Putamen (tissue), 1 donor: Measurements from ENCODE around the gene PARVA.

ENCODE experiments used
- DNase-seq: peaks from one replicate; pipeline ENCODE4 v3.0.0-alpha.2; 2016; ENCODE audit warnings: low spot score

The PARVA gene

DNA sequence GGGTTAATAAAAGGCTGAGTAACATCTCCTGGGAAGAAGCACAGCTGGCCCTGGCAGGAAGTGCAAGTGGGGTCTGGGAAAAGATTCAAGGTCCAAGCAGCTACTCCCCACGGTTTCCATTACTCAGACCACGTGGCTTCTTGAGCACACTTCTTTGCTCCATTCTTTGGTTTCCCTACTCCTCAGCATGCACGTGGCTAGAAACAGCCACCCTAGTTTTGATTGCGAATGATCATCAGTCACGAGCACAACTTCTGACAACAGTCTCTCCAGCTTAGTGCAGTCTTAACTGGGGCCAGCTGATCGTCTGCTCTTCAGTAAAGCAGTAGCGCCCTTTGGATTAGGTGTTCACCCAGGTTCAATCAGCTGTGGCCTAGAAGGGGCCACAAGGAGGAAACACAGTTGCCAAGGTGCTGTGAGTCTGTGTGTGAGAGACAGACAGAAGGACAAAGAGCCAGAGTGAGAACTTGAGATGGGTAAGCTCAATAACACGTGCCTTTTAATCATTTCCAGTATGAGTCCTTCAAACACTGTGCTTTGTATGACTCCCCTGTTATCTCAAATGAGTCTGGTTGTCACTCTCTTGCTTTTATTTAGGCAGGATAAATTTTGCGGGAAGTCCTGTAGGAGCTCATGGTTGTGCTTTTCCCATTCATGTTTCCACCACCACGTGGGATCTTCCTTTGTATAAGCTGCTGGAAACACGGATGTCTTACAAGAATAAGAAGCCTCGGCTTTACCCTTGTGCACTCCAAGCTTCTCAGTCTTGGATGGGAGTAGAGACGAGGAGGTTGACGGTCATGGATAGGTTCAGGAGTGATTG lies 901 bp upstream of the PARVA start:
- DNase-seq, result no peak

DNA sequence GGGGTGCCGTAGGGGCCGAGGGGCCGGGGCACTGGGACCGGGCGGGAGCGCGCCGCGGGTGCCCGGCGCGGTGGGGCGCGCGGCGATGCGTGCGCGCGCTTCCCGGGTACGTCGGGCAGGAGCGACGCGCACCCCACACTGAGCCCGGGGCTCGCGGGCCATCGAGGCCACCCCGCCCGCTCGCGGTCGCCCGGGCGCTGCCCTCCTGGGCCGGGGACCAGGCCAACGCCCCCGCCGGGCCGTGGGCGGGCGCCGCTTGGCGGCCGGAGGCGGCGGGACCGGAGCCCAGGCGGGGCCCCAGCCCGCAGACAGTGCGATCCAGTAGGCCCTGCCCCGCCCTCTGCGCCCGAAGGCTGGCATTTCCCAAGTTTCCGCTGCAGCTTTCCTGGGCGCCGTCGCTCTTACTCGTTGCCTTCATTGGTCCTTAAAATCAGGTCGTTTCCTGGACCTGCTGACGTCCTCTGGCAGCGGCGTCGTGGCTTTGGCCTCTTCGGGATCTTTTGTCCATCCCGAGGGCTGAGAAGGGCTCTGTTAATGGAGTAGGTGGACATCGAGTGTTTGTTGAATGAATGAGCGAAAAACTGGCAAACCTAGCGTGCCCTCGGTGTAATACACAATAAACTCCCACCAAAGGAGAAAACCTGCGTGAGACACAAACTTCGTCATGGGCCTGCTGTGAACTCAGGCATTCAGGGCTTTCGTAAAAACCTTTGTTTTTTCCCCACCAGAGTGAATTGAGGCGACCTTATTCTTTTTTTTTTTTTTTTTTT lies 638 bp downstream of the PARVA start:
- peak; percentile 32 for DNase-seq

DNA sequence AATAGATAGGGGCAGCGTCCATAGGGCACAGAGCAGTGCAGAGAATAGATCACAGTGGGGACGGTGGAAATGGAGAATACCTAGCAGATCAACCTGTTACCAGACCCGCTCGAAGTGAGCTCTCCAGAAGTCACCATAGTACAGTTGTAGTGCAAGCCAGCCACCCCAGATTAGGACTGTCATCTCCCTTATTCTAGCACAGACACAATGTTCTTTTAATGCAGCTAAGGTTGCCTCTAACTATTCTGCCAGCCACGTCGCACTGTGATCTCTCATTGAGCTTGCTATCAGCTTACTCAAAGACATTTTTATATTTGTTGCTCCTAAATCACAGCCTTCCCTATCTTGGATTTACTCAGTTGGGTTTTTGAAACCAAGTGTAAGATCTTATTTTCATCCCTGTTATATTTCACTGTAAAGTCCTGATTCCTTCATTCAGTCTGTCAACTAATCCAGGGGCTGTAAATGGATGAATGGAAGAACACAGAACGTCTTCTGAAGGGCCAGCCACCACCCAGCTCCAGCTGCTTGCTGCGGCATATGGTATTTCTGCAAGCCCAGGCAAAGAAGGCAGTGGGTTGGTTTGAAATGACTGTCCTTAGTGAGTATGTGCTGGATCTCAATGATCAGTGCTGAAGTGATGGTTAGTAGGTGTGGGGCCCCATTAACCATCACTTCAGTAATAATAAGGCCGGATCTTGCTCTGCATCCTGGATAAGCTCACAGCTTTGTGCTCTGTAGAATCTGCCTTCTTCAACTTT lies 3.4 kb downstream of the PARVA start:
- no peak for DNase-seq

DNA sequence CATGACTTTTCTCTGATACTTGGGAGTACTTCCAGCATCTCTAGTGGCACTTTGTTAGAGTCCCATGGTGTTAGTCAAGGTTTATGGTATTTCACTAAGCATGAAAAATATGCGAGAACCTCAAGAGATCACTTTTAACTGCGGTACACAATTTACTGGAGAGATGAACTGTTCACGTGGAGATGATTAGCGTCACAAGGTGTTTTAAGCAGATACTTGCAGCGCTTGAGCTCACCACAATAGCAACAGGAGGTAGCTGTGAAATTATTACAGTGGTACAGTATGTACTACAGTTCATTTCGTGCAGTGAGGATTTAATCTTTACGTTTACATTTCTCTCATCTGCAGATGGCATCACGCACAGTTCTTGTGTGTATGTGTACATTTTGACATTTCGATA lies 4.5 kb downstream of the PARVA start:
- no peak for DNase-seq

DNA sequence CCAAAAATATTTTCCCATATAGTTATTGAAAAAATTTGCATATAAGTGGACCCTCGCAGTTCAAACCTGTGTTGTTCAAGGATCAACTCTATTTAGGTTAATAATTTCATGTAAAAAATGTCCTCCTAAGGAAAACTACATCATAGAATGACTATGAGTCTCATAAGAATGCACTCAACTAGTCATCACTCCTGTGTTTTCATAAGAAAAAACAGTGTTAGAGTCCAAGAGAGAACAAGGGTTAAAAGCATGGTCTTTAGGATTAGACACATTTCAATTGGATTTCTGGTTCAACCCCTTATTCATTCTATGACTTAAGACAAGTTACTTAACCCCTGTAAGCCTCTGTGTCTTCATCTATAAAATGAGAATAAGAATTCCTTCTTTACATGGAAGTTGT lies 5.1 kb downstream of the PARVA start:
- no peak for DNase-seq

DNA sequence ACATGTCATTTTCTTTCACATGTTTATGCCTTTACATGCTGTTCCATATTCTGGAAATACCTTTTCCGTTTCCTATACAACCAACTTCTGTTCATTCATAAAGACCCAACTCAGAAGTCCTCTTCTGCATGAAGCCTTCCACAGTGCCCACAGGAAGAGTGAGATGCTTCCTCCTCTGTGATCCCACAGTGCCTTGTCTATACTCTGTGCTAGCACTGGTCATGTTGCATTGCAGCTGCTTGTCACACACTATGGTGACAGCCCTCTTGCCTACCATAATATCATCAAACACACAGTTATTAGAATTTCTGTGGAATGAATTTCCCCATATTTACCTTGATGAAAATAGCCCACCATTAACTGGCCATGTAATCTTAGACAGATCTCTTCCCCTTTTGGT lies 8.9 kb downstream of the PARVA start:
- DNase-seq, result no peak

DNA sequence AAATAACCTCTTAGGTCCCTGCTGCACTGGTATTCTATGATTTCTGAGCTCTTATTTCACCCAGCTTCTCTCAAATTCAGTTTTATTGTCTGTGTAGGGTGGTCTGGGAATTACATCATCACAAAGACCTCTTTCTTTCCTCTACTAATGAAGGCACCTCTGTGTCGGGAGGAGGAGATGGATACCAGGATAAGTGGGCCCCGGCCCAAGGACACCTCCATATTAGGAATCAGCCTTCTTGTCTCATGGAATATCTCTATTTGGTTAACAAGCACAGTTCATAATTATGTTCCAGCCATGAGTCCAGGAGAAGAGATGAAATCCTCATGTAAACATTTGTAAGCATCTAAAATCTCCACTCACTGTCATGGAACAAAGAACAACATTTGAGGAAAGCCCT lies 9.4 kb downstream of the PARVA start:
- DNase-seq, result no peak

DNA sequence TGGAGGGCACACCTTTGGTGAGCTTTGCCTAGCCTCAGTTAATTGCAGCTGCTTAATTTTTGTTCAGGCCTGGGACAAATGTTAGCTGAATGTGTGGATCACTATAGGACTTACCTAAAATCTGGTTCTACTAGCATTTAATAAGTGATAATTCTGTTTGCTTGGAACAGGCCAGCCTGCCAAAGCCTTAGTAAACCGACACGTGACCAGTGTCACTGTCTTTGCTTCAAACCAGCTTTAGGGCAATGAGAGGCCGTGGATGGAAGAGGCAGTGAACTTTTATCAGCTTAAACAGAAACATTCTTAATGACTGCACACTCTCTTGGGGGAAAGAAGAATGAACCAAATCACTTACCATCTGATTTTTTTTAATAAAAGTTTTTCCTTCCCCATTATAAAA lies 10.8 kb downstream of the PARVA start:
- no peak for DNase-seq

DNA sequence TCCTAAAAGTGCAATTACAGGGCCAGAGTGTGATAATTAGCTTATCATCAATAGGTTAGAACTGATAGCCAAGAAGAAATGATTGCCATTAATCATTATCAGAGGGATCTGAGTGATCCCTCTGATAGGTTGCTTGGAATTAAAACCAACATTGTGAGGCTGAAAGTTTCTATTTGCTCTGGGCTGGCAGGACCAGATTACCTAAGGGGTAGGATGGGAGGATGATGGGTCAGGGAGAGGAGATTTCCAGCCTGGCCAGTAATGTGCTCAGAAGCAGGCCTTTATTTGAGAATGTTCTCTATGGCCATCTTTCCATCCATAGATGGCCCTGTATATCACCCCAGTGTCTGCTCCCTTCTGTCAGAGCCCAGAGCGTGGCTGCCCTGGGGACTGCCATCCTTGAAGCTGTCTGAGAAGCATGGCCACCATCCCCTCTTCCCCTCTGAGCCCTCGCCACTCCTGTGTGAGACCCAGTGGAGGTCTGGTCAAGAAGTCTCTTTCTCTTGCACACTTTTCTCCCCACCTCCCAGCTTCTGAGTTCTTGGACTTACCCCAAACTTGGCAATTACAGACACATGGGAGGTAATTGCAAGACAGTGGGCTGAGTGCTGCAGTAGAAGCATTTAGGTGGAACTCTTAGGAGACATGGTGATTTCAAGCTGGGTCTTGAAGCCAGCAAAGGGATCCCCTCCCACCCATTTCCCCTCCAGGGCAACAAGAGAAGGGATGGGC lies 11.7 kb downstream of the PARVA start:
- DNase-seq, result no peak

DNA sequence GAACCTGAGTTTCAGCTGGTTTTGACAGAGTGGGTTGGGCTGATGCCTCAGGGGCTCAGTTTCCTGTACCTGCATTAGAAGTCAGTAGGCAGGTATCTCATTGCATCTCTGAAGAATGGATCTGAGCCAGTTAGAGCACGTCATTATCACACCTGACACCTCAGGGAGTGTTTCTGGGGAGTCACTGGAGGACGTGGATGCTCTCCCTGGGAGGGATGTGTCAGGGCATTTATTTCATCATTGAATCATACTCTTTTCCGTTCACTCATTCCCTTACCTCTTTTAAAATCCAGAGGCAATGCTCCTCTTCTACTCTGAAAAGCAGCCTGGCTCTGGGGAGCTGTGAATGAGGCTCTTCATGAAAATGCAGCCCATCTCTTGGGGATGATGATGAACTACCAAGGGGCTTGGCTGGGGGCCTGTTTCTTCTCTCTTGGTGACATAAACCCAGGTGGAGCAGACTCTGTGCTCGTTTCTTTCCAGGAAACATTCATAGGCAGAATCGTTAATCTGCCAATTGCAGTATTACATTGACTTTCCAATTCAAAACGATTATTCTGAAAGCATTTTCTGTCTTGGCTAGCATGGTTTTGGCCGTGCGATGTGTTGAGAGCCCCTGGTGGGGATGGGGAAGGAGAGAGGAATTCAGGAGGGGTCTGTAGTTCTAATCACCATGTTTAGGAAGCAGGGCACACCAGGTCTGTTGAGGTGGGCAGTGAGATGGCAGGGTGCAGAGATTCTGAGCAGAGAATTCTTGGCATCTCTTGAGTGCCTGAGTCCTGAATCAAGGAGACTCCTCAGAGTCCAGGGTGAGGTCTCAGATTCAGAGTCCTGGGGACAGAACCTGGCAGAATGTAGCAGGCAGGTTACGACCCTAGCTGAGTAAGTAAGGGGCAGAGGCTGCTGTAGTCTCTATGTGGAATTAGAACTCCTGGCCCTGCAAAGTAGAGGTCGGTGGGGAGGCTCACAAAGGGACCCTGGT lies 12.6 kb downstream of the PARVA start:
- DNase-seq, result no peak

DNA sequence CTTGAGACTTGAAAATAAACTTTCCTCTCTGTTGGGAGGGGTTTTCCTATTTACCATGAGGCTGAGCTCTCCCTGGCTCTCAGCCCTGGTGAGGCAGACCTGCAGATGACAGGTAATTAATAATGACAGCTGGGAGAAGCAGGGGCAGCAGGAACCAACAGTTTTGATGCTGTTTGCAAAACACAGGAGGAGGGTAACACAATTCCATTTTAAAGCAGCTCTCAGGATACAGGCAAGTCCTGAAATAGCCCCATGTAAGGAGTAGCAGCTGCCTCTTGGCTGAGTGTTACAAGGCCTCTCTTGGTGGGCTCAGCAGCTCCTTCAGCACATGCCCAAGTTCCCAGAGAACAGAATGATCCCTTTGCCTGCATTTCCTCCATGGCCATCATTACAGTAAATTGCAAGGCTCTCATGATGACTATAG lies 13.3 kb downstream of the PARVA start:
- no peak for DNase-seq

DNA sequence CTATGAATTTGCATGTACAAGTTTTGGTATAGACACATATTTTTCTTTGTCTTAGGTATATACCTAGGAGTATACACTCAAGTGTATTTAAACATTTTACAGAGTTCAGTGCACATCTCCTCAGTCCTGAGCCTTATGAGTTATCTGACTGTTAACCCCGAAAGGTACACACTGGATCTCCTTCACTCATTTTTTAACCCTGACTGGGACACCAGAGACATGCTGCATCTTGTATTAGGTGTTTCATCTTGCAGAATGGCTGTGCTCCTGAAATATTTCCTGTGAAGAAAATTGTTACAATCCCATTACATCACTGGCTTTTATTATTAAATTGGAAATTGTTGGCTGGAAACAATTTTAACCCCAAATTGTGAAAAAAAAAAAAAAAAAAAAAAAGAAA lies 15.3 kb downstream of the PARVA start:
- DNase-seq, result no peak

DNA sequence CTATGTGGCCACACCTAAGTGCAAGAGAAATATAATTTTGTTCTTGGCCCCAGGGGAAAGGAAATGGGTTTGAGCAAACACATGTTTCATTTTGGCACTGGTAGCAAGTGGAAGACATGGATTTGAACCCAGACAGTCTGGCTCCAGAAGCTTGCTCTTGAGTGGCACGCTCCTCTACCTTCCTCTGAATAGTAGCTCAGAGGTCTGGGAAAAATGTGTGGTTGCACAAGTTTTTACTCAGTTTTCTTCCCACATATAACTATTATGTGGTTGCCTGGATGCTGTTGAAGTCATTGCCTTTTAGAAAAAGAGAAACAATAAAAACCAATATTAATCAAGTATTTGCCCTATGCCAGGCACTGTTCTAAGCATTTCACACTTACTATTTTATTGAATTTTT lies 16.3 kb downstream of the PARVA start:
- no peak for DNase-seq

DNA sequence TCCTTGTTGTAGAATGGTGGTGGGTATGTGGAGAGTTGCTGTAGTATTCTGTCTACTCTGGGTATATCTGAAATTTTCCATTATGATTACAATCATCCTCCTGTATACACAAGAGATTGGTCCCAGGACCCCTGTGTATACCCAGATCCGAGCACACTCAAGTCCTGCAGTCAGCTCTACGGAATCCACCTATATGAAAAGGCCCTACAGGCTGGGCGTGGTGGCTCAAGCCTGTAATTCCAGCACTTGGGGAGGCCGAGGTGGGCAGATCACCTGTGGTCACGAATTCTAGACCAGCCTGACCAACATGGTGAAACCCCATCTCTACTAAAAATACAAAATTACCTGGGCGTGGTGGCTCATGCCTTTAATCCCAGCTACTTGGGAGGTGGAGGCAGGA lies 17.2 kb downstream of the PARVA start:
- DNase-seq, result no peak

DNA sequence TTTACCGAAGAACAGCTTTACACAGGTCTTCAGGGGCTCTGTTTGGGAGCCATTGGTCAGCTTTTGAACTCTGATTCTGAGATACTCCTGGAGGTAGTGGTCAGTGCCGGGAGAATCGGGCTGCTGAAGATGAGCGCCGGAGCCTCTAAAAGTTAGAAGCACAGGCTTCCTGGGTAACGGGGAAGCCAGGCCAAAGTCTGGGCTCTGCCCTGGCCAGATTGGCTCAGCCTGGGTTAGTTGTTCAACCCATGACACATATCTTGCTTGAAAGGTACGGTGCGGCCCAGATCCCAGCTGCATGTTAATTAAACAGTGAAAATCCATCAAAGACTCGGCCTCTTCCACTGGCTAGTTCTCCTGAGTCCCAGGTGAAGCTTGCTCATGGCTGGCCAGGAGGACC lies 18.0 kb downstream of the PARVA start:
- DNase-seq, result no peak

DNA sequence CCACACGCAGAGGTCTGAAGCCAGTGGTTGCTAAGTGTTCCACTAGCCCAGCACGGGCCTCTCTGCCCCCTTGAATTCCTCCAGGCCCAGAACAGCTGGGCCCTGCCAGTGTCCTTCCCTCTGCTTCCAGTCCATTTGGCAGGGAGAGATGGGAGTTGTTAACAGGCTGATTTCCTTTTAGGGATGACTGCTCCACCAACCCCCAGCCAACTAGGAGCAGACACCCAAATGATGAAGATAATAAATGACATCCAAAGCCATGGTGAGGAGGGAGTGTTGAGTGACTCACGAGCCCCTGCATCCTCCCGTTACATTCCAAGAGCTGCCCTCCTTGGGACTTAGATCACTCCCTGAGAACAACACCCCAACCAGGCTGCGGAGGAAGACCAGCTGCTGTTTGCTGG lies 20.6 kb downstream of the PARVA start:
- no peak for DNase-seq

DNA sequence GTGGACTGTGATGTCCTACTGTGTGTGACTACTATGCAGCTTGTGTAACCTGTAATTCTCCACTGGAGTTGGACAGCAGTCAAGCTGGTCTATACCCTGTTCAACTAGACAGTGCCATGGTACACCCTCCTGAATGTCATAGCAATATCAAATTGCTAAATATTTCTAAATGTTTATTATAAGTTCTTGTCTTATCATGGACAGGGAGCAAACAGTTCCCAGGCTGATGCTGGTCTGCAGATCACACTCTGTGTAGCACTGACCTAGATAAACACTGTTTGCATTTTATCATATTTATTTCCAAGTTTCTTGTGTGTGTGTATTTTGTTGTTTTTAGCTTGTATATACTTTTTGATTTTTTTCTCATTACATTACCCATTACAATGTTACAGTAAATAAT lies 22.0 kb downstream of the PARVA start:
- no peak for DNase-seq

DNA sequence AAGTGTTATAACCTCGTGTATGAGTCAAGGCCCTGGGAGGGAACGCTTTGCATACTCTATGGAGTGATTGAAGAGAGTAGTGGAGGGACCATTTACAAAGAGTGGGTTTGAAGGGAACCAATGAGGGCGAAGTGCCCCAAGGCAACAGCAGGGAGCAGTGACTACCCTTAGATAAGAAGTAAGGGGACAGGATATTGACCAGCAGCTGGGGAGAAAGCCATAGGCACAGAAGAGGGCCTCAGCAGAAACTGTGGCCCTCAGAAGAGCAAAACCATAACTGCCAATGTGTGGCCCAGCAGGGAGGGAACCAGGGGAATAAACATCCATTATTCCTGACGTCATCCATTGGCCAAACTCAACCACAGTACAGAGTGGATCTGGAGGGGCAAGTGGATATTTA lies 24.7 kb downstream of the PARVA start:
- DNase-seq, result no peak

DNA sequence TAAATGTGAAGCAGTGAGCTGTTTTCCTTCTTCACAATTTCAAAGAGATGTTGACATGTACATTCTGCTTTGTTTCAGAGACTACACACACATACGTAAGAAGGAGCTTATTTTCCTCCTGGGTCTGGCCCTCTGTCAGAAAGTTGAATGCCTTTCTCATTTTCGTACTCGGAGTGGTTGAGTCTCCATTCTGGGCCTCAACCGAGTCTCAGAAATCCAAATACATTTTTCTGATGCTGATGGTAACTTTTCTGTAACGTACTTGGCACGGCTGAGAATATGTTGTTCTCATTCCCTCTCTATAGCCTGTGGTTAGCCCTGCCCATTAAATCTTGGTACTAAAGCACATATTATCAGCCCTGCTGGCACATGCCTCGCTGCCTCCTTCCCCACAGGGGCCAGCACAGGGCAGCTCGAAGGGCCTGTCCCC lies 25.3 kb downstream of the PARVA start:
- no peak for DNase-seq

DNA sequence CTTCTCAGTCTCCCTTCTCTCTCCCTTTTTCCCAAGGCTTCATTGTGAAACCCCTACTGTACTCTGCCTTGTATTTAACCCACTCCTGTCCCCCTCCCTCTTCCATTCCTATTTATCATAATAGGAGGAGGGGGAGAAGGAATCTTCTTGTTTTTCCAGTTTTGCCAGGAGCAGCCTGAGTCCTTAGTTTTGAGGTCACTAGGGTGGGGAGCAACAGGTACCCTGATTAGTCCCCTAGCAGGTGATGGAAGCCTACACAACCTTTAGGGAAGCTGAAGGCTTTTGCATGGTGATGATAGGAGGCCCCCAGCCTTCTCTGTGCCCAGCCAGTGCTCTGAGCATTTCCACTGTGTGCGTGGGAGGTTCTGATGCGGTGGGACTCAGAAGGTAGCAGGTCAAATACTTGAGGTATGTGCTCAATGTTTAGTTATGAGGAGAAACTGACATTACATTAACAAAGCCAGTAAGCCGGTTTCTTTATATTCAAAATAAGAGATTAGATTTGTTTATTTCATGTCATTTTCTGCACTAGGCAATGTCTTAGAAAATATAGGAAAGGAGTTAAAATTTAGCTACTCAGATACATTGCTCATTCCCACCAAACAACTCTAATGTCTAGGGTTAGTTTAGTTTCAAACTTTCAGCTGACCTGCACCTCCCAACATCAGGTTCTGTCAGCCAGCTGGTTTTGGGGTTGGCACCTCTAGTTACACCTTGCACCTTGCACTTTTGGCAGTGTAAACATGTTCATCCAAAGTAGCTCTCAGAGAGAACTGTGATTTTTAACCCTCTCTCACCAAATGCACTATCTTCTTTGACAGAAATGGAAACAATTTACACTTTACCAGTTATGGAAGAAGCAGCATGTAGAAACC lies 26.0 kb downstream of the PARVA start:
- no peak for DNase-seq
